ENCODE measurements around the gene PRKG1. TPM values are rescaled to one million over a fixed set of nuclear protein-coding genes. Genes with fewer than 3 reads are reported as not detected.
A peak's percentile ranks its signal among the peaks of the same experiment; 100 is the strongest.

Gene PRKG1
- total and polyA plus RNA-seq, 2 donors (not counting 1 experiment from before 2014, with no cell fraction given) = 45.8 to 71.8 TPM

- peak in 1 of 2 donors; percentile 2 for DNase-seq (ENCODE audit: low read depth in 2 of 2)
- Histone ChIP-seq H3K79me2 (ENCODE audit: control insufficient read depth, insufficient read depth, low read length) (no peaks in the 10 kb centered on the region), H3K27ac (ENCODE audit: insufficient read depth, low read length) (no peak overlapping the region), H3K4me2 (ENCODE audit: extremely low read depth, insufficient read depth, low read length) (no peak overlapping the region), H3K4me3 (replicated peaks in 1 of 4; ENCODE audit: control extremely low read depth in 1 of 4, insufficient read depth in 1 of 4, low read depth in 3 of 4, low read length in 4 of 4) (no peak overlapping the region), H4K20me1 (ENCODE audit: control insufficient read depth, extremely low read depth, insufficient read depth, low read length) (no peaks in the 10 kb centered on the region), H3K4me1 (ENCODE audit: control insufficient read depth, extremely low read depth, insufficient read depth, low read length) (peaks cover 3% of the 10 kb centered on the region), H3K27me3 (ENCODE audit: control insufficient read depth, insufficient read depth, low read length) (no peaks in the 10 kb centered on the region), H2AFZ (ENCODE audit: low read length) (no peak overlapping the region), H3K9ac (ENCODE audit: insufficient read depth, low read length) (no peak overlapping the region), H3K36me3 (ENCODE audit: control insufficient read depth, insufficient read depth, low read length) (no peaks in the 10 kb centered on the region), H3K9me3 (ENCODE audit: control insufficient read depth, insufficient read depth, low read depth, low read length) (no peaks in the 10 kb centered on the region)
- no peak for TF ChIP-seq EZH2 (IDR thresholded peaks at IDR 0.05; ENCODE audit: low read length, missing control alignments)
- TF ChIP-seq, protein P1, sequence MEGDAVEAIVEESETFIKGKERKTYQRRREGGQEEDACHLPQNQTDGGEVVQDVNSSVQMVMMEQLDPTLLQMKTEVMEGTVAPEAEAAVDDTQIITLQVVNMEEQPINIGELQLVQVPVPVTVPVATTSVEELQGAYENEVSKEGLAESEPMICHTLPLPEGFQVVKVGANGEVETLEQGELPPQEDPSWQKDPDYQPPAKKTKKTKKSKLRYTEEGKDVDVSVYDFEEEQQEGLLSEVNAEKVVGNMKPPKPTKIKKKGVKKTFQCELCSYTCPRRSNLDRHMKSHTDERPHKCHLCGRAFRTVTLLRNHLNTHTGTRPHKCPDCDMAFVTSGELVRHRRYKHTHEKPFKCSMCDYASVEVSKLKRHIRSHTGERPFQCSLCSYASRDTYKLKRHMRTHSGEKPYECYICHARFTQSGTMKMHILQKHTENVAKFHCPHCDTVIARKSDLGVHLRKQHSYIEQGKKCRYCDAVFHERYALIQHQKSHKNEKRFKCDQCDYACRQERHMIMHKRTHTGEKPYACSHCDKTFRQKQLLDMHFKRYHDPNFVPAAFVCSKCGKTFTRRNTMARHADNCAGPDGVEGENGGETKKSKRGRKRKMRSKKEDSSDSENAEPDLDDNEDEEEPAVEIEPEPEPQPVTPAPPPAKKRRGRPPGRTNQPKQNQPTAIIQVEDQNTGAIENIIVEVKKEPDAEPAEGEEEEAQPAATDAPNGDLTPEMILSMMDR (conservative IDR thresholded peaks at IDR 0.05 in 1 of 2, IDR thresholded peaks at IDR 0.05 in 1 of 2; ENCODE audit: low read depth in 1 of 2, low read length in 2 of 2) = no peak
Observed at GRCh38 chr10:51786684-51787035, 712.4 kb downstream of the PRKG1 start.

DNA sequence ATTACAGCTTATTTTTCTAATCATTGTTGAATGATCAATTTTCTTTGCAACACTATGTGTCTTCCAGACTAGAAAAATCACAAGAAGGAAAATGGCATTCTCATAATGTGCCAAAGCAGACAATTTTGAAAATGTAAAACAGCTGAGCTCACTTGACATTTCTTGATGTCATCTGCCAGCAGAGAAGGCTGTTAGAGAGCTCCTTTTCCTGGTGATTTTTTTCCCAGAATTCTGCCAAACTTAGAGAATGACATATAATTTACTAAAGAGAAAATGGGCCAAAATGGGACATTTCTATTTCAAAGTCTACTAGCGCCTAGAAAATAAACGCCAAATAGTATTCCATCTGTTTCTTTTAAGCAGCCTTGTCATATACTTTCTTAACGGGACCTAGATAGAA lies 714.0 kb downstream of the PRKG1 start:
- H3K9me3 ChIP-seq (ENCODE audit: control insufficient read depth, insufficient read depth, low read depth, low read length) = no peaks in the 10 kb centered on the region

GRCh38 chr10:51789118-51789517 lies 714.8 kb downstream of the PRKG1 start:
- no peaks in the 10 kb centered on the region for H4K20me1 ChIP-seq (ENCODE audit: control insufficient read depth, extremely low read depth, insufficient read depth, low read length)
- H3K4me2 ChIP-seq (ENCODE audit: extremely low read depth, insufficient read depth, low read length) = no peak overlapping the region
- H3K4me1 ChIP-seq (ENCODE audit: control insufficient read depth, extremely low read depth, insufficient read depth, low read length) = peaks cover 3% of the 10 kb centered on the region
- H3K36me3 ChIP-seq (ENCODE audit: control insufficient read depth, insufficient read depth, low read length) = no peaks in the 10 kb centered on the region
- H3K4me3 ChIP-seq (replicated peaks in 1 of 4; ENCODE audit: control extremely low read depth in 1 of 4, insufficient read depth in 1 of 4, low read depth in 3 of 4, low read length in 4 of 4) = no peak overlapping the region
- H3K27ac ChIP-seq (ENCODE audit: insufficient read depth, low read length) = no peak overlapping the region
- H2AFZ ChIP-seq (ENCODE audit: low read length) = no peak overlapping the region
- TF ChIP-seq, protein P1 (conservative IDR thresholded peaks at IDR 0.05 in 1 of 2, IDR thresholded peaks at IDR 0.05 in 1 of 2; ENCODE audit: low read depth in 1 of 2, low read length in 2 of 2) = no peak
- TF ChIP-seq EZH2 (IDR thresholded peaks at IDR 0.05; ENCODE audit: low read length, missing control alignments) = no peak
- no peaks in the 10 kb centered on the region for H3K27me3 ChIP-seq (ENCODE audit: control insufficient read depth, insufficient read depth, low read length)
- DNase-seq (ENCODE audit: low read depth in 2 of 2) = no peak
- no peak overlapping the region for H3K9ac ChIP-seq (ENCODE audit: insufficient read depth, low read length)
- H3K79me2 ChIP-seq (ENCODE audit: control insufficient read depth, insufficient read depth, low read length) = no peaks in the 10 kb centered on the region
- H3K9me3 ChIP-seq (ENCODE audit: control insufficient read depth, insufficient read depth, low read depth, low read length) = no peaks in the 10 kb centered on the region

More for the DNA sequence above, 714.0 kb downstream of the PRKG1 start:
- no peak overlapping the region for H2AFZ ChIP-seq (ENCODE audit: low read length)
- no peaks in the 10 kb centered on the region for H3K27me3 ChIP-seq (ENCODE audit: control insufficient read depth, insufficient read depth, low read length)
- H3K36me3 ChIP-seq (ENCODE audit: control insufficient read depth, insufficient read depth, low read length) = no peaks in the 10 kb centered on the region
- no peak overlapping the region for H3K9ac ChIP-seq (ENCODE audit: insufficient read depth, low read length)
- H3K4me1 ChIP-seq (ENCODE audit: control insufficient read depth, extremely low read depth, insufficient read depth, low read length) = peaks cover 3% of the 10 kb centered on the region
- H3K27ac ChIP-seq (ENCODE audit: insufficient read depth, low read length) = no peak overlapping the region
- H4K20me1 ChIP-seq (ENCODE audit: control insufficient read depth, extremely low read depth, insufficient read depth, low read length) = no peaks in the 10 kb centered on the region
- H3K4me2 ChIP-seq (ENCODE audit: extremely low read depth, insufficient read depth, low read length) = no peak overlapping the region
- no peak for DNase-seq (ENCODE audit: low read depth in 2 of 2)
- TF ChIP-seq, protein P1 (conservative IDR thresholded peaks at IDR 0.05 in 1 of 2, IDR thresholded peaks at IDR 0.05 in 1 of 2; ENCODE audit: low read depth in 1 of 2, low read length in 2 of 2) = no peak
- no peak for TF ChIP-seq EZH2 (IDR thresholded peaks at IDR 0.05; ENCODE audit: low read length, missing control alignments)
- H3K4me3 ChIP-seq (replicated peaks in 1 of 4; ENCODE audit: control extremely low read depth in 1 of 4, insufficient read depth in 1 of 4, low read depth in 3 of 4, low read length in 4 of 4) = no peak overlapping the region
- no peaks in the 10 kb centered on the region for H3K79me2 ChIP-seq (ENCODE audit: control insufficient read depth, insufficient read depth, low read length)
